Colonic mucosa (tissue), 4 donors: Measurements from ENCODE around the gene RETREG1. TPM values are rescaled to one million over a fixed set of nuclear protein-coding genes. Genes with fewer than 3 reads are reported as not detected.

Source experiments
- DNase-seq: peaks from one replicate; pipeline ENCODE4 v3.0.0-alpha.2; 2020
- H3K27ac ChIP-seq: fragments of 200-600 bp; one replicate; pipeline ENCODE4 v1.8.0; 2021
- H3K27me3 ChIP-seq: fragments of 200-600 bp; one replicate; pipeline ENCODE4 v1.8.0; 2021
- H3K36me3 ChIP-seq: fragments of 200-600 bp; one replicate; pipeline ENCODE4 v1.8.0; 2021
- H3K4me1 ChIP-seq: fragments of 200-600 bp; one replicate; pipeline ENCODE4 v1.8.0; 2021; ENCODE audit warnings: mild to moderate bottlenecking
- H3K4me3 ChIP-seq: fragments of 200-600 bp; one replicate; pipeline ENCODE4 v1.8.0; 2021
- H3K9ac ChIP-seq, 2 donors: one replicate each; pipeline ENCODE4 v1.7.0; 2013; ENCODE audit warnings: control low read depth in 2 of 2, low read depth in 2 of 2, low read length in 2 of 2
- H3K9me3 ChIP-seq: fragments of 200-600 bp; one replicate; pipeline ENCODE4 v1.8.0; 2021
- intact Hi-C: fragments of 100-400 bp; cut with DNase I; formaldehyde crosslinking; loops from one replicate; pipeline ENCODE4 v1.14.1; 2022
- total RNA-seq, 2 donors: library from RNA; stranded (reverse); fragmentation: NEBNext Ultra II Directional in 1 of 2; extraction: Animal tissue kit (Norgen Biotek cat#: 25700) in 1 of 2; gene quantifications; one replicate each; pipeline ENCODE4 v1.2.1, GENCODE V29; 2021
- TF ChIP-seq, protein P1 (sequence below): fragments of 200-600 bp; IDR thresholded peaks from one replicate; pipeline ENCODE4 v1.8.0; 2022; ENCODE audit warnings: antibody characterized with exemption, mild to moderate bottlenecking
- donor health status: healthy.
- donor health status: DM: no; HTN: no; CAD: no.
- donor health status: DM: no; HTN: no; CAD: no.

Gene RETREG1
- total RNA-seq, 2 donors from 2014 or later, result 49.9 to 56.8 TPM

DNA sequence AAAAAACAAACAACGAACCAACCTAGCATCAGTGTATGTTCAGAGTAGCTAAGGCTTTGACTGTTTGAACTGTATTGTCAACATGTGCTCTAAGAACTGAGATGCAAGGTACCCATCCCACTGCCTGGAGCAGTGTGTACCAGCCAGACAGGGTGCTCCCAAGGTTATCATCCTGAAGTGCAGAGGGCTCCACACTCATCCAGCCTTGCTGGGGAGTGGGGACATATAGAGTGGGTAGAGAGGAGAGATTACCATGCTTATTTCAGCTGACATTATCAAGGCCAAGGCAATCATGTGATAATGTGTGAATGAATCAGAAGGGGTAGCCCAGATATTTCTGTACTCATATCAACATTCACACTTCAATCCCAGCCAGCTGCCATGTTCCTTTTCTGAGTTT, 82.5 kb downstream of the RETREG1 start:
- DNase-seq, result no peak
- H3K9ac ChIP-seq, result no peak overlapping the region
- no peak overlapping the region for H3K27ac ChIP-seq
- H3K4me1 ChIP-seq, result no peaks in the 10 kb centered on the region
- no peaks in the 10 kb centered on the region for H3K27me3 ChIP-seq
- intact Hi-C loops, result no loop called here
- H3K36me3 ChIP-seq, result no peaks in the 10 kb centered on the region
- no peaks in the 10 kb centered on the region for H3K9me3 ChIP-seq
- TF ChIP-seq, protein P1, sequence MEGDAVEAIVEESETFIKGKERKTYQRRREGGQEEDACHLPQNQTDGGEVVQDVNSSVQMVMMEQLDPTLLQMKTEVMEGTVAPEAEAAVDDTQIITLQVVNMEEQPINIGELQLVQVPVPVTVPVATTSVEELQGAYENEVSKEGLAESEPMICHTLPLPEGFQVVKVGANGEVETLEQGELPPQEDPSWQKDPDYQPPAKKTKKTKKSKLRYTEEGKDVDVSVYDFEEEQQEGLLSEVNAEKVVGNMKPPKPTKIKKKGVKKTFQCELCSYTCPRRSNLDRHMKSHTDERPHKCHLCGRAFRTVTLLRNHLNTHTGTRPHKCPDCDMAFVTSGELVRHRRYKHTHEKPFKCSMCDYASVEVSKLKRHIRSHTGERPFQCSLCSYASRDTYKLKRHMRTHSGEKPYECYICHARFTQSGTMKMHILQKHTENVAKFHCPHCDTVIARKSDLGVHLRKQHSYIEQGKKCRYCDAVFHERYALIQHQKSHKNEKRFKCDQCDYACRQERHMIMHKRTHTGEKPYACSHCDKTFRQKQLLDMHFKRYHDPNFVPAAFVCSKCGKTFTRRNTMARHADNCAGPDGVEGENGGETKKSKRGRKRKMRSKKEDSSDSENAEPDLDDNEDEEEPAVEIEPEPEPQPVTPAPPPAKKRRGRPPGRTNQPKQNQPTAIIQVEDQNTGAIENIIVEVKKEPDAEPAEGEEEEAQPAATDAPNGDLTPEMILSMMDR, result no peak
- H3K4me3 ChIP-seq, result no peak overlapping the region

DNA sequence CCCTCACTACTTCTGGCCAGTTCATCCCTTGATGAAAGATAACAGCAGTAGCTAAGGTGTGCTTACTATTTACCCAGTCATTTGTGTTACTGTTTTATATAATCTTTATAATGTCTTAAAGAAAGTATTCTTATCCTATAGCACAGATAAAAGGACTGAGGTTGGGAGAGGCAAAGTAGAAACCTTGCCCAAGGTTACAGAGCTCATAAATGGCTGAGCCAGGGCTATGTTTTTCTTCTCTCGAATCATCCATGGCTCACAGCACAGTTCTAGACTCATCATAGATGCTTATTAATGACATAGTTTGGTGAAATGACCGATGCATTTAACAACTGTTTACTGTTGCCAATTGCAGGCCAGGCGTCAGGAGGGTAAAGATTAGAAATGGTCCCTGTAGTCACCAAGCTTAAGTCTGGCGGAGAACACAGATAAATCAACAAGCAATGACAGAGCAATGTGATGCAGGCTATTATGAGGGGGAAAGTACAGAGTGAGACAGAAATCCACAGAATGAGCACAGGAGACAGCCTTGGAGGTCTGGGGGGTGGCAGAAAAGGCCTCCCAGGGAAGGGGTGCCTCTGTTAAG, 85.6 kb downstream of the RETREG1 start:
- Histone ChIP-seq H3K27me3 (no peaks in the 10 kb centered on the region), H3K4me1 (no peaks in the 10 kb centered on the region), H3K9ac (peak overlapping the region; percentile 40 to 79), H3K36me3 (no peaks in the 10 kb centered on the region), H3K4me3 (no peak overlapping the region), H3K27ac (peak overlapping the region; percentile 76), H3K9me3 (no peaks in the 10 kb centered on the region)
- intact Hi-C loops, result no loop called here
- DNase-seq, result no peak
- TF ChIP-seq, protein P1, result no peak

DNA sequence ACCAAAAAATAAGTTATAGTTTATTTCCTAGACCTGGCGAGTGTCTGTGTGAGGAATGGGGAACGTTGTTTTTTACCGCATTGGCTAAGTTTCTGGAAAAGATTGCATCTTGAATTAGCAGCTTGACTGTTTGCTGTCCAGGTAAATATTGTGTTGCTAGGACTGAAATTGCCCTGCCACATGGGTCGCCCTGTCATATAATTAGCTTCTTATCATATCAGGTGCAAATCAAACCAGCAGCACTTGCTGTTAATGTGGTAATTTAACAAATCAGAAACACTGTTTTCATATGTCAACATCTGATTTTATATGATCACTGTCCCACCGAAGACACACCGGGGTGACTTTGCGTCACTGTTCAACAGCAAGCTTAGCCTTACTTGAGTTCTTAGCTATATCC, 87.5 kb downstream of the RETREG1 start:
- no peaks in the 10 kb centered on the region for H3K4me1 ChIP-seq
- H3K9ac ChIP-seq, result peak overlapping the region in 1 of 2 donors; percentile 30
- H3K9me3 ChIP-seq, result no peaks in the 10 kb centered on the region
- H3K27me3 ChIP-seq, result no peaks in the 10 kb centered on the region
- TF ChIP-seq, protein P1, result no peak
- intact Hi-C loops, result no loop called here
- no peak overlapping the region for H3K4me3 ChIP-seq
- no peaks in the 10 kb centered on the region for H3K36me3 ChIP-seq
- peak overlapping the region; percentile 76 for H3K27ac ChIP-seq
- DNase-seq, result no peak

DNA sequence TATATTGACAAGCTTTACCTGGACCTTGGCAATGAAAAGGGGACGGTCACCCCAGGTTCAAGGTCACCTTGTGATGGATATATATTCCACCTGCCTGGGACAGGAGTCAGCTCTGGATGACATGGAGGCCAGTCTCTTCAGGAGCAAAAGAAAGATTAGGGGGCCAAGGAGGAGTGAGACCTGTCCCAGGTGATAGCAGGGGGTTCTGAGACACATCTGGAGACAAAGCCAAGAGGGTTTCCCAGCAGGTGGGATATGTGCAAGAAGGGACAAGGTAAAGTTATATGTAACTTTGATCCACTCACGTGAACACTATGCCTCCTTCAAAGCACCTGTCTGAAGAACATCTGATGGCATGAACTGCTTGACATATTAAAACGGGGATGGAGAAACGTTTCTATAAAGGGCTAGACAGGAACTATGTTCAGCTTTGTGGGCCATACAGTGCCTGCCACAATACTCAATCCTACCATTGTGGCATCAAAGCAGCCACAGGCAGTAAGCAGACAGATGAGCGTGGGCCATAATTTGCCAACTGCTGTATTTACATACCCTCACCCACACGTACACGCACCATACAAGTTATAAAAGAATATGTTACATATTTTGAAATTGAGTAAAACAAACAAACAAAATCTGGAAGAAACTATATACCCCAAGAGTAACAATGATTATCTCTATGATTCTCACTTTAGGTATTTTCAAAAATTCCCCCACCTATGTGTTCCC, 88.3 kb downstream of the RETREG1 start:
- Histone ChIP-seq H3K9me3 (no peaks in the 10 kb centered on the region), H3K27me3 (no peaks in the 10 kb centered on the region), H3K9ac (peak overlapping the region in 1 of 2 donors; percentile 3), H3K36me3 (no peaks in the 10 kb centered on the region), H3K4me1 (no peaks in the 10 kb centered on the region), H3K27ac (no peak overlapping the region), H3K4me3 (no peak overlapping the region)
- intact Hi-C loops, result no loop called here
- no peak for DNase-seq
- TF ChIP-seq, protein P1, result no peak

DNA sequence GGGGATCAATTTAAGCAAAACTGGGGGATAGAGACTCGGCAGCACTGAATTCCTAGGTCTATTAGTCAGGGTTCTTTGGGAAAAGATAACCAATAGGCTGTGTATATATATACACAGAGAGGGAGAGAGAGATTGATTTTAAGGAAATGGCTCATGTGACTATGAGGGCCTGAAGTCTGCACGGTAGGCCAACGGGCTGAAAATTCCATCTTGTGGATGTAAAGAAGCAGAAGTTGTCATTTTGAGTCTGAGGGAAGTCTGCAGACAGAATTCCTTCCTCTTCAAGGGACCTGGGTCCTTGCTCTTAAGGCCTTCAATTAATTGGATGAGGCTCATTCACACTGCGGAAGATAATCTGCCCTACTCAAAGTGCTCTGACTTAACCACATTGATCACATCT, 91.1 kb downstream of the RETREG1 start:
- intact Hi-C loops, result no loop called here
- Histone ChIP-seq H3K4me3 (no peak overlapping the region), H3K9me3 (no peaks in the 10 kb centered on the region), H3K27me3 (no peaks in the 10 kb centered on the region), H3K27ac (no peak overlapping the region), H3K4me1 (peaks cover 4% of the 10 kb centered on the region), H3K9ac (no peak overlapping the region), H3K36me3 (no peaks in the 10 kb centered on the region)
- TF ChIP-seq, protein P1, result no peak
- DNase-seq, result no peak
